PC-9 (cell line): Measurements from ENCODE around the gene EPHA1. TPM values are rescaled to one million over a fixed set of nuclear protein-coding genes. Genes with fewer than 3 reads are reported as not detected.
A peak's percentile ranks its signal among the peaks of the same experiment; 100 is the strongest.
"Not testable (repeated sequence)": the region's sequence is repeated elsewhere in the genome, so short reads cannot be mapped to it uniquely, and the experiment has no call there.

Experiments
- BruUV-seq: library from RNA; stranded (reverse); fragments of 400-500 nt; replicated peaks from 2 replicates; lab custom pipeline; 2021; lab: Mats Ljungman, UMichigan
- CTCF ChIA-PET: fragments of 300-600 bp; sonication (Branson Sonifier 250); formaldehyde crosslinking; loops from one replicate; lab custom pipeline; 2022; ENCODE audit warnings: antibody characterized with exemption; lab: Charles Lee
- POLR2A ChIA-PET: fragments of 300-600 bp; sonication (Branson Sonifier 250); formaldehyde crosslinking; loops from one replicate; lab custom pipeline; 2022; ENCODE audit warnings: antibody characterized with exemption; ENCODE audit not compliant: unreplicated experiment; lab: Charles Lee
- DNase-seq, 2 experiments: peaks; one replicate each; pipeline versions ENCODE4 v3.0.0 to v3.0.0-alpha.2; 2015 to 2022; ENCODE audit warnings: mixed read lengths in 1 of 2
- H2AFZ ChIP-seq: fragments of 200-600 bp; sonication (generic); 2 replicates; pipeline ENCODE4 v1.8.1; 2017; ENCODE audit warnings: antibody characterized with exemption
- H3F3A ChIP-seq: fragments of 200-600 bp; sonication (generic); 2 replicates; pipeline ENCODE4 v1.8.1; 2017; ENCODE audit warnings: antibody characterized with exemption, mild to moderate bottlenecking, low read depth; ENCODE audit not compliant: insufficient read depth
- H3K27ac ChIP-seq: fragments of 200-600 bp; sonication (generic); 2 replicates; pipeline ENCODE4 v1.6.1; 2016; ENCODE audit warnings: mixed run types
- H3K27me3 ChIP-seq: fragments of 200-600 bp; sonication (generic); 2 replicates; pipeline ENCODE4 v1.6.1; 2016; ENCODE audit warnings: low read depth, mixed run types; ENCODE audit not compliant: insufficient read depth
- H3K36me3 ChIP-seq: fragments of 200-600 bp; sonication (generic); 2 replicates; pipeline ENCODE4 v1.6.1; 2016; ENCODE audit warnings: low read depth, mixed run types
- H3K4me1 ChIP-seq: fragments of 200-600 bp; sonication (generic); replicated peaks from 2 replicates; pipeline ENCODE4 v1.6.1; 2016; ENCODE audit warnings: mixed run types; ENCODE audit not compliant: insufficient read depth
- H3K4me2 ChIP-seq: fragments of 200-600 bp; sonication (generic); 2 replicates; pipeline ENCODE4 v1.6.1; 2017; ENCODE audit warnings: mixed run types
- H3K4me3 ChIP-seq: fragments of 200-600 bp; sonication (generic); 2 replicates; pipeline ENCODE4 v1.6.1; 2016; ENCODE audit warnings: mixed run types
- H3K79me2 ChIP-seq: fragments of 200-600 bp; sonication (generic); 2 replicates; pipeline ENCODE4 v1.6.1; 2017; ENCODE audit warnings: low read depth, mixed run types
- H3K9me2 ChIP-seq: fragments of 200-600 bp; sonication (generic); 2 replicates; pipeline ENCODE4 v1.8.1; 2017; ENCODE audit warnings: mild to moderate bottlenecking; ENCODE audit not compliant: insufficient read depth
- H3K9me3 ChIP-seq: fragments of 200-600 bp; sonication (generic); 2 replicates; pipeline ENCODE4 v1.8.1; 2016; ENCODE audit warnings: low read depth; ENCODE audit not compliant: insufficient read depth
- H4K20me1 ChIP-seq: fragments of 200-600 bp; sonication (generic); 2 replicates; pipeline ENCODE4 v1.8.1; 2017; ENCODE audit not compliant: insufficient read depth
- CTCF ChIP-seq: fragments of 200-600 bp; sonication (generic); conservative IDR thresholded peaks from 2 replicates; pipeline ENCODE4 v1.6.1; 2017; ENCODE audit warnings: mixed run types, antibody characterized with exemption, mild to moderate bottlenecking, moderate library complexity
- EZH2 ChIP-seq: fragments of 200-600 bp; sonication (generic); IDR thresholded peaks from 2 replicates; pipeline ENCODE4 v1.8.0; 2017; ENCODE audit warnings: antibody characterized with exemption, low read depth
- intact Hi-C: fragments of 100-400 bp; cut with micrococcal nuclease; formaldehyde crosslinking; loops from one replicate; pipeline ENCODE4 v1.10.0; 2022; ENCODE audit not compliant: unreplicated experiment
- total RNA-seq: library from RNA; stranded (reverse); gene quantifications from 2 replicates; pipeline ENCODE4 v1.2.3, GENCODE V29; 2021

Gene EPHA1
- total RNA-seq, 1 experiment from 2014 or later, result 35.5 TPM

- Histone ChIP-seq H3K36me3 (0 out of 2 replicates have a peak, but pooled peaks cover 27% of the 10 kb centered on the region), H3K4me1 (no peaks in the 10 kb centered on the region), H3K79me2 (no peaks in the 10 kb centered on the region), H3K27me3 (no peaks in the 10 kb centered on the region), H3K9me2 (no peaks in the 10 kb centered on the region), H3K4me3 (no peak overlapping the region), H3K27ac (no peak overlapping the region), H2AFZ (no peak overlapping the region), H4K20me1 (0 out of 2 replicates have a peak, but pooled peaks cover under 1% of the 10 kb centered on the region), H3K4me2 (no peak overlapping the region), H3K9me3 (no peaks in the 10 kb centered on the region), H3F3A (peaks cover 12% of the 10 kb centered on the region; the same call in 1 of the 2 replicates)
- CTCF ChIA-PET, result no interaction called here
- POLR2A ChIA-PET, result interaction anchor here (0.6 kb wide), 1 partner anchor 24 kb away, joined by 3 read pairs; no protein-coding TSS in a partner anchor
- TF ChIP-seq EZH2 (no peak), CTCF (no peak)
- BruUV-seq, result no TSS peak
- DNase-seq, result no peak
- intact Hi-C loops, result no loop called here
Observed at GRCh38 chr7:143393267-143394041, 15.2 kb downstream of the EPHA1 start.

DNA sequence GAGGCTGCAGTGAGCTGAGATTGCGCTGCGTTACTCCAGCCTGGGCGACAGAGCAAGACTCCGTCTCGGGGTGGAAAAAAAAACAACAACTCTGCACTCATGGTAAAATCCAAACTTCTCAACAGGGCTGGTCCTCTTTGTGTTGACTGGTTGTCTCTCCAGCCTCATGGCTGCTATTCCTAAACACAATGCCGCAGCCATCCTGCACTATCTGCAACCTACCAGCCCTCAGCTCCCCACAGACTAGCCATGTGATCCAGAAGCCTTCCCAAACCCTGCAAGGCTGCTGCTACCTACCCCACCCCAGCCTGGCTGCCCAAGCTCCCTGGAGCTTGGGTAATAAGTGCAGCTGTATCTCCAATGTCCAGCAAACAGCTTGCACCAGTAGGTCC is 15.8 kb downstream of the EPHA1 start:
- 0 out of 2 replicates have a peak, but pooled peaks cover 6% of the 10 kb centered on the region for H4K20me1 ChIP-seq
- no peak overlapping the region for H2AFZ ChIP-seq
- H3K9me2 ChIP-seq, result no peaks in the 10 kb centered on the region
- no peaks in the 10 kb centered on the region for H3K27me3 ChIP-seq
- intact Hi-C loops, result no loop called here
- no peaks in the 10 kb centered on the region for H3K4me1 ChIP-seq
- DNase-seq, result no peak
- peaks cover 12% of the 10 kb centered on the region; the same call in 1 of the 2 replicates for H3F3A ChIP-seq
- ChIA-PET CTCF (no interaction called here), POLR2A (no interaction called here)
- H3K27ac ChIP-seq, result no peak overlapping the region
- no peaks in the 10 kb centered on the region for H3K9me3 ChIP-seq
- H3K4me2 ChIP-seq, result no peak overlapping the region
- TSS peak; percentile 17 for BruUV-seq
- 0 out of 2 replicates have a peak, but pooled peaks cover 30% of the 10 kb centered on the region for H3K36me3 ChIP-seq
- no peak for TF ChIP-seq CTCF
- H3K79me2 ChIP-seq, result no peaks in the 10 kb centered on the region
- no peak overlapping the region for H3K4me3 ChIP-seq

DNA sequence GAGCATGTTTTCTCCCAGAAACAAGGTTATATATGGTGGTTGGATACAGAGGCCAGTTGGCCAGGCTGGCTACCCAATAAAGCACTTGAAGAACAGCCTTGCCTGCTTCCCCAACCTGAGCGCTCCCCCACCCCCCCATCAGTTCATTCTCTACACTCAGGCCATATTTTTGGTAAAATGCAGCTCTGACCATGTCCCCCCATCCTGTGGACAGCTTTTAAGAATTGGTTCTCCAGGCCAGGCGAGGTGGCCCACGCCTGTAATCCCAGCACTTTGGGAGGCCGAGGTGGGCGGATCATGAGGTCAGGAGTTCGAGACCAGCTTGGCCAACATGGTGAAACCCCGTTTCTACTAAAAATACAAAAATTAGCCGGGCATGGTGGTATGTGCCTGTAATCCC is 16.2 kb downstream of the EPHA1 start:
- intact Hi-C loops, H2AFZ ChIP-seq, H3K9me3 ChIP-seq, H3K9me2 ChIP-seq, H3K27ac ChIP-seq, H3K79me2 ChIP-seq, H3K4me1 ChIP-seq, POLR2A ChIA-PET, DNase-seq, H3K27me3 ChIP-seq, BruUV-seq, CTCF ChIA-PET, H3K4me2 ChIP-seq, H3K4me3 ChIP-seq: not testable (repeated sequence)
- 0 out of 2 replicates have a peak, but pooled peaks cover 30% of the 10 kb centered on the region for H3K36me3 ChIP-seq
- H3F3A ChIP-seq, result peaks cover 12% of the 10 kb centered on the region; the same call in 1 of the 2 replicates
- H4K20me1 ChIP-seq, result peaks cover 11% of the 10 kb centered on the region; the same call in 1 of the 2 replicates
